ENCODE results near the gene SFI1. TPM values are rescaled to one million over a fixed set of nuclear protein-coding genes. Genes with fewer than 3 reads are reported as not detected.

SFI1 gene
- total and polyA plus RNA-seq, 4 donors: 3.1 to 16.2 (median 7.4) TPM

DNA sequence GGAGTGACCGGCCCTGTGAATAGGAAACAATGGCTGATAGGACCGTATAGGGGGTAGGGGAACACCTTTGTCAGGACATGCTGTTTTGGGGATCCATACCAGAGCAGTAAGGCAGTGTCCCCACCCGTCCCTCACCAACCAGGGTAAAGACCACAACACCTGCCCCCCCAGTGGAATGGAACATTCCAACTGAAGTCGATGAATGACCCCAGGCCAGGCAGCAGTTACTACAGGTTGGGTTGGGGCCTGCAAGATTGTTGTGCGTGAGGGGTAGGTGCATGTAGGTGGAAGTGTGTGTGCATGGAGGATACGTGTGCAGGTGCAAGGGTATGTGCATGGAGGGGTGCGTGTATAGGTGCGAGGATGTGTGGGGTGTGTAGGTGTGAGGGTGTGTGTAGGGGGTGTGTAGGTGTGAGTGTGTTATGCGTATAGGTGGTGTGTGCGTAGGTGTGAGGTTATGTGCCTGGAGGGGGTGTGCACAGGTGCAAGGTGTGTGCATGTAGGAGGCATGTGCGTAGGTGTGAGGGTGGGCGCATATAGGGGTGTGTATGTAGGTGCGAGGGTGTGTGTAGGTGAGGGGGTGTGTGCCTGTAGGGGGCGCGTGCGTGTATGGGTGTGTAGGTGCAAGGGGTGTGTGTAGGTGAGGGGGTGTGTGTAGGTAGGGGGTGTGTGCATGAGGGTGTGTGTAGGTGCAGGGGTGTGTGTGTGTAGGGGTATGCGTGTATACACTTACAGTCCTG lies 132.8 kb downstream of the SFI1 start:
- TF ChIP-seq HNF4G (IDR thresholded peaks at IDR 0.05): no peak
- TF ChIP-seq, protein P1, sequence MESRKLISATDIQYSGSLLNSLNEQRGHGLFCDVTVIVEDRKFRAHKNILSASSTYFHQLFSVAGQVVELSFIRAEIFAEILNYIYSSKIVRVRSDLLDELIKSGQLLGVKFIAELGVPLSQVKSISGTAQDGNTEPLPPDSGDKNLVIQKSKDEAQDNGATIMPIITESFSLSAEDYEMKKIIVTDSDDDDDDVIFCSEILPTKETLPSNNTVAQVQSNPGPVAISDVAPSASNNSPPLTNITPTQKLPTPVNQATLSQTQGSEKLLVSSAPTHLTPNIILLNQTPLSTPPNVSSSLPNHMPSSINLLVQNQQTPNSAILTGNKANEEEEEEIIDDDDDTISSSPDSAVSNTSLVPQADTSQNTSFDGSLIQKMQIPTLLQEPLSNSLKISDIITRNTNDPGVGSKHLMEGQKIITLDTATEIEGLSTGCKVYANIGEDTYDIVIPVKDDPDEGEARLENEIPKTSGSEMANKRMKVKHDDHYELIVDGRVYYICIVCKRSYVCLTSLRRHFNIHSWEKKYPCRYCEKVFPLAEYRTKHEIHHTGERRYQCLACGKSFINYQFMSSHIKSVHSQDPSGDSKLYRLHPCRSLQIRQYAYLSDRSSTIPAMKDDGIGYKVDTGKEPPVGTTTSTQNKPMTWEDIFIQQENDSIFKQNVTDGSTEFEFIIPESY (IDR thresholded peaks at IDR 0.05): no peak
- TF ChIP-seq, protein P2, sequence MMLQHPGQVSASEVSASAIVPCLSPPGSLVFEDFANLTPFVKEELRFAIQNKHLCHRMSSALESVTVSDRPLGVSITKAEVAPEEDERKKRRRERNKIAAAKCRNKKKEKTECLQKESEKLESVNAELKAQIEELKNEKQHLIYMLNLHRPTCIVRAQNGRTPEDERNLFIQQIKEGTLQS (IDR thresholded peaks at IDR 0.05): no peak
- no peak for TF ChIP-seq FOXA2 (IDR thresholded peaks at IDR 0.05)
- no peak for TF ChIP-seq SP1 (IDR thresholded peaks at IDR 0.05)
- TF ChIP-seq, protein P3, sequence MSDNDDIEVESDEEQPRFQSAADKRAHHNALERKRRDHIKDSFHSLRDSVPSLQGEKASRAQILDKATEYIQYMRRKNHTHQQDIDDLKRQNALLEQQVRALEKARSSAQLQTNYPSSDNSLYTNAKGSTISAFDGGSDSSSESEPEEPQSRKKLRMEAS (IDR thresholded peaks at IDR 0.05): no peak
- no peak for TF ChIP-seq TAF1 (conservative IDR thresholded peaks at IDR 0.05)
- TF ChIP-seq YY1 (IDR thresholded peaks at IDR 0.05): no peak
- no peak for TF ChIP-seq HNF4A (conservative IDR thresholded peaks at IDR 0.05)
- TF ChIP-seq NR2F2 (IDR thresholded peaks at IDR 0.05): no peak
- Histone ChIP-seq H3K9ac (ENCODE audit: low read depth in 1 of 2, low read length in 2 of 2) (no peak overlapping the region), H3K27ac (ENCODE audit: low read depth in 1 of 2, low read length in 2 of 2) (no peak overlapping the region), H3K9me3 (ENCODE audit: control insufficient read depth in 4 of 4, low read length in 3 of 4) (no peaks in the 10 kb centered on the region), H3K4me3 (ENCODE audit: low read depth in 1 of 3, low read length in 3 of 3) (no peak overlapping the region), H3K36me3 (ENCODE audit: control insufficient read depth in 4 of 4, insufficient read depth in 3 of 4, low read depth in 1 of 4, low read length in 3 of 4) (peaks cover 0 to 2% (median 0%) of the 10 kb centered on the region in 4 donors), H3K4me1 (ENCODE audit: control insufficient read depth in 4 of 4, insufficient read depth in 4 of 4, low read length in 3 of 4) (peaks cover 4 to 42% (median 16%) of the 10 kb centered on the region in 4 donors), H3K27me3 (ENCODE audit: control insufficient read depth in 4 of 4, insufficient read depth in 4 of 4, low read length in 3 of 4) (no peaks in the 10 kb centered on the region)
- WGBS: 90% methylated on average over 17 of the region's 17 CpGs
- peak; percentile 37 for DNase-seq (ENCODE audit: low spot score)

- Histone ChIP-seq H3K36me3 (ENCODE audit: control insufficient read depth in 4 of 4, insufficient read depth in 3 of 4, low read depth in 1 of 4, low read length in 3 of 4) (peaks cover 0 to 2% (median 0%) of the 10 kb centered on the region in 4 donors), H3K27ac (ENCODE audit: low read depth in 1 of 2, low read length in 2 of 2) (peak overlapping the region; percentile 64 to 90), H3K27me3 (ENCODE audit: control insufficient read depth in 4 of 4, insufficient read depth in 4 of 4, low read length in 3 of 4) (no peaks in the 10 kb centered on the region), H3K9ac (ENCODE audit: low read depth in 1 of 2, low read length in 2 of 2) (peak overlapping the region; percentile 56 to 58), H3K9me3 (ENCODE audit: control insufficient read depth in 4 of 4, low read length in 3 of 4) (no peaks in the 10 kb centered on the region), H3K4me1 (ENCODE audit: control insufficient read depth in 4 of 4, insufficient read depth in 4 of 4, low read length in 3 of 4) (peaks cover 4 to 45% (median 16%) of the 10 kb centered on the region in 4 donors), H3K4me3 (ENCODE audit: low read depth in 1 of 3, low read length in 3 of 3) (peak overlapping the region in 2 of 3 donors; percentile 62 to 66)
- no peak for DNase-seq (ENCODE audit: low spot score)
- TF ChIP-seq, protein P4, sequence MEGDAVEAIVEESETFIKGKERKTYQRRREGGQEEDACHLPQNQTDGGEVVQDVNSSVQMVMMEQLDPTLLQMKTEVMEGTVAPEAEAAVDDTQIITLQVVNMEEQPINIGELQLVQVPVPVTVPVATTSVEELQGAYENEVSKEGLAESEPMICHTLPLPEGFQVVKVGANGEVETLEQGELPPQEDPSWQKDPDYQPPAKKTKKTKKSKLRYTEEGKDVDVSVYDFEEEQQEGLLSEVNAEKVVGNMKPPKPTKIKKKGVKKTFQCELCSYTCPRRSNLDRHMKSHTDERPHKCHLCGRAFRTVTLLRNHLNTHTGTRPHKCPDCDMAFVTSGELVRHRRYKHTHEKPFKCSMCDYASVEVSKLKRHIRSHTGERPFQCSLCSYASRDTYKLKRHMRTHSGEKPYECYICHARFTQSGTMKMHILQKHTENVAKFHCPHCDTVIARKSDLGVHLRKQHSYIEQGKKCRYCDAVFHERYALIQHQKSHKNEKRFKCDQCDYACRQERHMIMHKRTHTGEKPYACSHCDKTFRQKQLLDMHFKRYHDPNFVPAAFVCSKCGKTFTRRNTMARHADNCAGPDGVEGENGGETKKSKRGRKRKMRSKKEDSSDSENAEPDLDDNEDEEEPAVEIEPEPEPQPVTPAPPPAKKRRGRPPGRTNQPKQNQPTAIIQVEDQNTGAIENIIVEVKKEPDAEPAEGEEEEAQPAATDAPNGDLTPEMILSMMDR (IDR thresholded peaks at IDR 0.05; ENCODE audit: low read depth, low read length, missing input control): no peak
- TF ChIP-seq RXRA (IDR thresholded peaks at IDR 0.05): no peak
- TF ChIP-seq HNF4A (conservative IDR thresholded peaks at IDR 0.05): no peak
- TF ChIP-seq, protein P1 (IDR thresholded peaks at IDR 0.05): no peak
- TF ChIP-seq FOXA2 (IDR thresholded peaks at IDR 0.05): no peak
- TF ChIP-seq RAD21 (IDR thresholded peaks at IDR 0.05): no peak
- no peak for TF ChIP-seq FOXA1 (IDR thresholded peaks at IDR 0.05)
- no peak for TF ChIP-seq EGR1 (IDR thresholded peaks at IDR 0.05; ENCODE audit: low read depth in 2 of 2)
- no peak for TF ChIP-seq SP1 (IDR thresholded peaks at IDR 0.05)
- TF ChIP-seq, protein P2 (IDR thresholded peaks at IDR 0.05): no peak
- TF ChIP-seq HNF4G (IDR thresholded peaks at IDR 0.05): no peak
- WGBS: 71% methylated on average over 14 of the region's 14 CpGs
These were observed 133.4 kb downstream of the SFI1 start for GRCh38 chr22:31629741-31630184.

Data from liver (tissue), 9 donors.